IMR-90 (cell line): ENCODE data around the gene MAN1A2.

Experiments used
- CEBPB ChIP-seq: IDR thresholded peaks from 2 replicates; pipeline ENCODE4 v1.6.1; 2012; ENCODE audit warnings: low read depth, low read length, improper control_type of control experiment
- CTCF ChIP-seq: conservative IDR thresholded peaks from 2 replicates; pipeline ENCODE4 v1.5.1; 2012; ENCODE audit warnings: mild to moderate bottlenecking, low read depth, low read length, improper control_type of control experiment
- POLR2A ChIP-seq: IDR thresholded peaks from 2 replicates; pipeline ENCODE4 v1.6.1; 2012; ENCODE audit warnings: mild to moderate bottlenecking, low read depth, low read length
- RAD21 ChIP-seq: IDR thresholded peaks from 2 replicates; pipeline ENCODE4 v1.6.1; 2012; ENCODE audit warnings: low read length, improper control_type of control experiment
- USF2 ChIP-seq: fragments of 150-350 bp; IDR thresholded peaks from 2 replicates; pipeline ENCODE4 v1.6.1; 2017; ENCODE audit warnings: mild to moderate bottlenecking, antibody characterized with exemption, low read length, low read depth

GRCh38 chr1:117566556-117566955 lies 199.3 kb downstream of the MAN1A2 start:
- TF ChIP-seq USF2 (no peak), CTCF (no peak), RAD21 (no peak), CEBPB (no peak), POLR2A (no peak)
